ENCODE measurements around the gene EPS8L2. TPM values are rescaled to one million over a fixed set of nuclear protein-coding genes. Genes with fewer than 3 reads are reported as not detected.
"Not testable (repeated sequence)": the region's sequence is repeated elsewhere in the genome, so short reads cannot be mapped to it uniquely, and the experiment has no call there.

EPS8L2 gene
- total RNA-seq, 4 donors from 2014 or later: 14.1 to 27.6 (median 22.3) TPM

DNA sequence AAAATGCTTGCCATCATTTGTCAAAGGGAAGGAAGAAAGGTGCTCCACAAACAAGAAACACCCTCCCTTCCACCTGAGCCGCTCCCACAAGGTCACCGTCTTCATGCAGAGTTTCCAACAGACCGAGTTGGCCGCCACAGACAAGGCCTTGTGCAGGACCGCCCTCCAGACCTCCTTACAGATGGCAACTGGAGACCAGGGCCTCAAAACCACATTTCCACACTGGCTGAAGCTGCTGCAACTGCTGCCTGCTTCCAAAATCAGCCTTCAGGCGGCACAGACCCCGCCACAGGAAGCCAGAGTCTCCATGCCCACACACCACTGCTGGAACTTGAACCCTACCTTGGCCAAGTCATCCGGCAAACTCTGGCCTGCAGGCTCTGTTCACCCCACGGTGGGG is 17.4 kb upstream of the EPS8L2 start:
- DNase-seq (ENCODE audit: low spot score) (no peak), ATAC-seq (ENCODE audit: low FRiP score) (no peak)
- TF ChIP-seq, protein P1, sequence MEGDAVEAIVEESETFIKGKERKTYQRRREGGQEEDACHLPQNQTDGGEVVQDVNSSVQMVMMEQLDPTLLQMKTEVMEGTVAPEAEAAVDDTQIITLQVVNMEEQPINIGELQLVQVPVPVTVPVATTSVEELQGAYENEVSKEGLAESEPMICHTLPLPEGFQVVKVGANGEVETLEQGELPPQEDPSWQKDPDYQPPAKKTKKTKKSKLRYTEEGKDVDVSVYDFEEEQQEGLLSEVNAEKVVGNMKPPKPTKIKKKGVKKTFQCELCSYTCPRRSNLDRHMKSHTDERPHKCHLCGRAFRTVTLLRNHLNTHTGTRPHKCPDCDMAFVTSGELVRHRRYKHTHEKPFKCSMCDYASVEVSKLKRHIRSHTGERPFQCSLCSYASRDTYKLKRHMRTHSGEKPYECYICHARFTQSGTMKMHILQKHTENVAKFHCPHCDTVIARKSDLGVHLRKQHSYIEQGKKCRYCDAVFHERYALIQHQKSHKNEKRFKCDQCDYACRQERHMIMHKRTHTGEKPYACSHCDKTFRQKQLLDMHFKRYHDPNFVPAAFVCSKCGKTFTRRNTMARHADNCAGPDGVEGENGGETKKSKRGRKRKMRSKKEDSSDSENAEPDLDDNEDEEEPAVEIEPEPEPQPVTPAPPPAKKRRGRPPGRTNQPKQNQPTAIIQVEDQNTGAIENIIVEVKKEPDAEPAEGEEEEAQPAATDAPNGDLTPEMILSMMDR (IDR thresholded peaks at IDR 0.05): no peak

GRCh38 chr11:689625-690024 is 16.4 kb upstream of the EPS8L2 start:
- TF ChIP-seq, protein P1 (IDR thresholded peaks at IDR 0.05): no peak
- no peak for DNase-seq (ENCODE audit: low spot score)
- no peak for ATAC-seq (ENCODE audit: low FRiP score)

DNA sequence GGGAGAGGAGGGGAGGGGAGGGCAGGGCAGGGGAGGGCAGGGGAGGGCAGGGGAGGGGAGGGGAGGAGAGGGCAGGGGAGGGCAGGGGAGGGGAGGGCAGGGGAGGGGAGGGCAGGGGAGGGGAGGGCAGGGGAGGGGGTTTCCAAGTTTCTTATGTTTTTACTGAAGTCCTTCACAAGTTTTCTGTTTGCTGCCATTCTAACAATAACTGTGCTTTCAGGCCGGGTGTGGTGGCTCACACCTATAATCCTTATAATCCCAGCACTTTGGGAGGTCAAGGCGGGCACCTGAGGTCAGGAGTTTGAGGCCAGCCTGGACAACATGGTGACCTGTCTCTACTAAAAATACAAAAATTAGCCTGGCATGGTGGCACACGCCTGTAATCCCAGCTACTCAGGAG is 15.8 kb upstream of the EPS8L2 start:
- not testable (repeated sequence) for DNase-seq (ENCODE audit: low spot score); ATAC-seq (ENCODE audit: low FRiP score)

DNA sequence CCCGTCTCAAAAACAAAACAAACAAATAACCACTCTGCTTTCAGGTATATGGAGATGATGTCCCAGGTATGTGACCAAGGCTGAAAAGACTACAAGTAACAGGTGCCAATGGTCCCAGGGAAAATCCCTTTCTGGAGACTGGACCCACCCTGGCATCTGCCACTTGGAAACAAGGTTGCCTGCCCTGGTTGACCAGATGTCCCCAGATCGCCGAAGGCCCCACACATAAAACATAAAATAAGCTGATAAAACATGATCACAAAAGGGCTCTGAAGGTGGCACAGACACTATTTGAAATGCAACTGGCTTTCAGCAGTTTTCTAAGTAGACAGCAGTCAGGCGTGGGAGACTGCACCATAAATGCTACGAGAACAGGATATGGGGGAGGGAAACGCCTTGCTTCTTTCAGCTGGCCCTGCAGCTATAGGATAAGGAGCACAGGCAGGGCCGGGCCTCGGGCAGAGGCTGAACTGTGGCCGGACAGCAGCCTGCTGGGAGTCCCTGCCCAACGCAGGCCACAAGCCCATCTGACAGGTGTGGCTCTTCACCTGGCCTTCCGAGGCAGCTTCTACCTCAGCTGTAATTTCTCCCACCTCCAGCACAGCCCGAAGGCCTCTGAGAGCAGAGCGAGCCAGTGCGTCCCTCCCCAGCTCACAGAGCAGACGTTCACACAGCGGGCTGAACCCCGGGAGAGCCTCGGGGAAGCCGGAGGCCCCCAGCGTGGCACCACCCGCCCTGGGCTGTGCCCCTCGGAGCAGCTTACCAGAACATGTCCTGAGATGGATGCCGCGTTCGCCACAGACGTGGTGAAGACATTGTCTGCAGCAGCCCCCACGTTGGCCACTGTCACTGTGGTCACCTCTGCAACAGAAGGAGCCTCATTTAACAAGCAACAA is 15.0 kb upstream of the EPS8L2 start:
- TF ChIP-seq, protein P1 (IDR thresholded peaks at IDR 0.05): no peak
- no peak for DNase-seq (ENCODE audit: low spot score)

GRCh38 chr11:691710-692590 is 14.1 kb upstream of the EPS8L2 start:
- TF ChIP-seq, protein P1 (IDR thresholded peaks at IDR 0.05): no peak
- ATAC-seq (ENCODE audit: low FRiP score) (no peak), DNase-seq (ENCODE audit: low spot score) (no peak)

More for the DNA sequence above, 15.0 kb upstream of the EPS8L2 start:
- ATAC-seq (ENCODE audit: low FRiP score): no peak

DNA sequence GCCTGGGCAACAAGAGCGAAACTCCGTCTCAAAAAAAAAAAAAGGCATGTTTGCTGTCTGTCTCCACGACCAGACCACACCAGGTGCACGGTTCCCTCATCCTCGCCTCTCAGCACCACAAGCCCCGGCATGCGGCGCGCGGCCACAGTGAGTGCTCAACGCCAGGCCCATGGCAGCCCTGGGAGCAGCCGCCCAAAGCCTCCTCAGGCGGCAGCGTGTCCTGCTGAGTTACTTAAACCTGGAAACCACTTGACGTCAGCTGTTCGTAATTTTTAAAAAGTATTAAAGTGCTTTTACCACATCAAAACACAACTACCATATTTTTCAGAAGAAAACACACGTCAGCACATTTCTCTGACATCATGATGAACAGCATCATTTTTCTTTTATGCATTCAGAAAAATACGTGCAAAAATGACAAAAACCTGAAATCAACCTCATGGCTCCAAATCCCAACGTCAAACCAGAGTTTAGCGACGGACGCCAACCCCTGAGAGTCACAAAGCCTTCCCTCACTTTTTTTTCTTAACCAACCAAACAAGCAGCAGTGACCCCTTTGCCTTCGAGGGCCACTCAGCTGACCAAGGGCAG is 13.1 kb upstream of the EPS8L2 start:
- ATAC-seq (ENCODE audit: low FRiP score) (no peak), DNase-seq (ENCODE audit: low spot score) (no peak)
- TF ChIP-seq, protein P1 (IDR thresholded peaks at IDR 0.05): no peak

DNA sequence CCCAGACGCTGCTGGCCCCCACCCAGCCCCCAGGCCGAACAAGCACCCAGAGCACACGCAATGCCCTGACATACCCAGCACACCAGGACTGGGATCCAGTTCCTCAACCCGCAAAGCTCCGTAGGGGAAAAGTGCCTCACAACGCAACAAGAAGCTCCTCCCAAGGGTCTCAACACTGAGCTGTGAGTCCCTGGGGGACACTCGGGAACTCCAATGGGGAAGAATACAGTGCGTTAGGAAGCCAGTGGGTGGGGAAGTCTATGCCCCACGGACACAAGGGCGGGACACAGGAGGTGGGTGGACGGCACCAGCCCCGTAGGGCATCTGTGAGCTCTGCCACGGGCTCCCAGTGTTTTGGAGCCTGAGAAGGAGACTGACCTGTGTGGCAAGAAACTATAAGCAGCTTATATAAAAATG is 12.6 kb upstream of the EPS8L2 start:
- DNase-seq (ENCODE audit: low spot score): no peak
- TF ChIP-seq, protein P1 (IDR thresholded peaks at IDR 0.05): no peak
- ATAC-seq (ENCODE audit: low FRiP score): no peak
